Measurements from ENCODE around the gene SKI. TPM values are rescaled to one million over a fixed set of nuclear protein-coding genes. Genes with fewer than 3 reads are reported as not detected.

SKI gene
- total RNA-seq, 2 donors from 2014 or later: 135 to 138 TPM

DNA sequence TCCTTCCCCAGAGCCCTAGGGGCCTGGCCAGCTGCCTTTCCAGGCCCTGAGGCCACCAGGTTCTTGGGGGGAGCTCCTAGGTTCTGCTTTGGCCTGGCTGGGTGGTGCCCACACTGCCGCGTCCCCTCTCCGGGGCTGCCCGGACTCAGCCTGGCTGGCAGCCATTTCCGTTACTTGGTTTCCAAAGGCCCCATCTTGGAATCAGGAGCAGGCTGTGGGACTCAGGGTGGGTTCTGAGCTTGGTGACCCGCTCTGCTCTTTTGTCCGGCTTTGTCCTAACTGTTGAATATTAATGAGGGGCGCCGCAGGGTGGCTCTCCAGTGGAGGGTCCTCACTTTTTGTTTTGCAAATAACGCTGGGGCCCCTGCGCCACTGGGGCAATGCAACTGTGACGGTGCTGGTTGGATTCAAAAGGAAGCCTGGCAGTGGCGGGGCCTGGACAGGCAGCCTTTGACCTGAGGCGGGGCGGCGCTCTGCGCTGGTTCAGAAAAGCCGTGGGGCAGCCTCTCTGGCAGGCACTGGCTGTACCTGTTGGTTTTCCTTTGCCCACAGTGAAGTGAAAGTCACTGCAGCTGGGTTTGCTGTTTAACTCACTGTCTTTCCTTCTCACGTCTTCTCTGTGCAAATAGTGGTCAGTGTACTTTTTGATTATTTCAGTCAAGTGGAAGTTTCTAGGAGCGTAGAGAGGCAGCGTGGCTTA is 20.2 kb downstream of the SKI start:
- peak overlapping the region; percentile 53 for H3K4me3 ChIP-seq

DNA sequence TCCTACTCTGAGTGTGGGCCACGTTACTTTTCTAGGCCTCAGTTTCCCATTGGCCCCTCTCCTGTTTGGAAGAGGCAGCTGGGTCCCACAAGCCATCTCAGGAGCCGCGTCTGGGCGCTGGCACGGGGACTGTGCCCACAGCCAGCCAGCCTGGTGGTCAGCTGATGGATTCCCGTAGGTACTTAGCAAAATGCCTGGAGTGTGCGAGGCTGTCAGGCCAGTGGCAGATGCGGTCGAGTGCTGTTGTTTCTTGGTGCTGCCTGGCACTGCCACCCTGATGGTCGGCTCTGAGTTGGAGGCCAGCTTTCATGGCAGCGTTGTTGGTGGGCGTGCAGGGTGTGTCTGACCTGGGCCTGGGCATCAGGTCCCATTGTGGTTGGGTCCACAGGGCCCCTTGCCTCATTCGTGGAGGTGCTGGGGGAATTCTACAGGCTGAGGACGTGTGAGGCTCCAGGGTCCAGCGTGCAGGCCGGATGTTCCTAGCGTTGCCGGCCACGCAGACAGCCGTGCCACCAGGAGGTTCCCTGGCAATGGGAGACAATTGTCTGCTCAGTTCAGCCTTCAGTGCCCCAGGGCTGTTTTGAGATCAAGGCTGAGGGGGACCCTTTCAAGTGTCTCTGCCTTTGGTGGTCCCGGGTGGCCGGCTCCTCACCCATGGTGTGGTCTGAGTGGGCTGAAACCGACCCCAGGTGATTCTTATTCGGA is 20.9 kb downstream of the SKI start:
- H3K27me3 ChIP-seq (replicated peaks; ENCODE audit: insufficient read depth): no peaks in the 10 kb centered on the region
- TF ChIP-seq, protein P1, sequence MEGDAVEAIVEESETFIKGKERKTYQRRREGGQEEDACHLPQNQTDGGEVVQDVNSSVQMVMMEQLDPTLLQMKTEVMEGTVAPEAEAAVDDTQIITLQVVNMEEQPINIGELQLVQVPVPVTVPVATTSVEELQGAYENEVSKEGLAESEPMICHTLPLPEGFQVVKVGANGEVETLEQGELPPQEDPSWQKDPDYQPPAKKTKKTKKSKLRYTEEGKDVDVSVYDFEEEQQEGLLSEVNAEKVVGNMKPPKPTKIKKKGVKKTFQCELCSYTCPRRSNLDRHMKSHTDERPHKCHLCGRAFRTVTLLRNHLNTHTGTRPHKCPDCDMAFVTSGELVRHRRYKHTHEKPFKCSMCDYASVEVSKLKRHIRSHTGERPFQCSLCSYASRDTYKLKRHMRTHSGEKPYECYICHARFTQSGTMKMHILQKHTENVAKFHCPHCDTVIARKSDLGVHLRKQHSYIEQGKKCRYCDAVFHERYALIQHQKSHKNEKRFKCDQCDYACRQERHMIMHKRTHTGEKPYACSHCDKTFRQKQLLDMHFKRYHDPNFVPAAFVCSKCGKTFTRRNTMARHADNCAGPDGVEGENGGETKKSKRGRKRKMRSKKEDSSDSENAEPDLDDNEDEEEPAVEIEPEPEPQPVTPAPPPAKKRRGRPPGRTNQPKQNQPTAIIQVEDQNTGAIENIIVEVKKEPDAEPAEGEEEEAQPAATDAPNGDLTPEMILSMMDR (IDR thresholded peaks at IDR 0.05): no peak
- peak overlapping the region; percentile 53 for H3K4me3 ChIP-seq
- H3K4me1 ChIP-seq (ENCODE audit: control insufficient read depth in 1 of 2, low read depth in 2 of 2): peaks cover 53 to 96% of the 10 kb centered on the region in 2 donors
- H3K36me3 ChIP-seq: no peaks in the 10 kb centered on the region
- DNase-seq (ENCODE audit: low spot score) (no peak), ATAC-seq (ENCODE audit: insufficient number of reproducible peaks, low FRiP score, low read depth) (no peak)
- peak overlapping the region; percentile 23 to 36 for H3K27ac ChIP-seq
- no peaks in the 10 kb centered on the region for H3K9me3 ChIP-seq

More for the DNA sequence above, 20.2 kb downstream of the SKI start:
- peaks cover 54 to 96% of the 10 kb centered on the region in 2 donors for H3K4me1 ChIP-seq (ENCODE audit: control insufficient read depth in 1 of 2, low read depth in 2 of 2)
- no peaks in the 10 kb centered on the region for H3K36me3 ChIP-seq
- TF ChIP-seq, protein P1 (IDR thresholded peaks at IDR 0.05): no peak
- H3K27ac ChIP-seq: peak overlapping the region; percentile 23 to 36
- ATAC-seq (ENCODE audit: insufficient number of reproducible peaks, low FRiP score, low read depth) (no peak), DNase-seq (ENCODE audit: low spot score) (no peak)
- no peaks in the 10 kb centered on the region for H3K9me3 ChIP-seq
- no peaks in the 10 kb centered on the region for H3K27me3 ChIP-seq (replicated peaks; ENCODE audit: insufficient read depth)

DNA sequence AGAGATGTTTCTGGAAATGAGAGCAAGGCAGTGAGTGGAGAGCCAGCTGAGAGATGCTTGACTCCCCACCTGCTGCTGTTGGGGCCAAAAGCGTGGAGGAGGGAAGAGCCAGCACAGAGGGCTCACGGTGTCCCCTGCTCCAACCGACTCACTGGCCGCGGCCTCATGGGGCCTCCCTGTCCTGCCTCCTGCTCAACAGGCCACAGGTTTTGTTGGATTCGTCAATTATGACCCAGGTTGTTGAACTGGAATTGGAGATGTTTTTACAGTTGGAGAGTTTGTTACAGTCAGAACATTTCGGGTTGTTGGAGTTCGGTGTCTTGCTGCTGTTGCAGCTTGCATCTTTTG is 21.4 kb downstream of the SKI start:
- Histone ChIP-seq H3K4me1 (ENCODE audit: control insufficient read depth in 1 of 2, low read depth in 2 of 2) (peaks cover 55 to 96% of the 10 kb centered on the region in 2 donors), H3K27ac (peak overlapping the region; percentile 23 to 36), H3K27me3 (replicated peaks; ENCODE audit: insufficient read depth) (no peaks in the 10 kb centered on the region), H3K9me3 (no peaks in the 10 kb centered on the region), H3K36me3 (no peaks in the 10 kb centered on the region), H3K4me3 (peak overlapping the region; percentile 0)
- TF ChIP-seq, protein P1 (IDR thresholded peaks at IDR 0.05): no peak
- DNase-seq (ENCODE audit: low spot score): no peak
- no peak for ATAC-seq (ENCODE audit: insufficient number of reproducible peaks, low FRiP score, low read depth)

DNA sequence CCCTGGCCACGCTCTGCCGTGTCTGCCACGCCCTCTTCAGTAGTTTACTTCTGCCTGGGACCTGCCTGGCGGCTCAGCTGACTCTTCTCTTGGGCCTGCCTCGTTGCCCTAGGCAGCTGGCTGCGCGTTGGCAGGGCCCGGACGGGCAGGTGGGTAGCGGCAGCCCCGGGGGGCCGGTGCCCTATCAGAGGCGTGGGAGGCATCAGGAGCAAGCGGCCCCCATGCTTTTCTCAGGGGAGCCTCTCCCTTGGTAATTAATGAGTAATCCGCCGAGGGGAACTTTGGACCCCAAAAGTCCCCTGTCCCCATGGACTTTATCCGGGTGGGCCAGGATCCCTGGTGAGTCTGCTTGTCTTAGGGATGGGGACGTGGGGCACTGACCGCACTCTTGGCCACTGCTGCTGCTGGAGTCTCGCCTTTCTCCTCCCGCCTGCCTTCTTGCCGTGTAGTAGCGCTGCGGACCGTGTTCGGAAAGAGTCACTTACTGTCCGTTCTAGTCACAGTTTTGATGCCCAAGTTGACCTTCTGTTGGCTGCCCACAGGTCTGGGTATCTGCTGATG is 22.7 kb downstream of the SKI start:
- H3K36me3 ChIP-seq: no peaks in the 10 kb centered on the region
- no peak for ATAC-seq (ENCODE audit: insufficient number of reproducible peaks, low FRiP score, low read depth)
- peak overlapping the region in 1 of 2 donors; percentile 23 for H3K27ac ChIP-seq
- no peaks in the 10 kb centered on the region for H3K9me3 ChIP-seq
- H3K27me3 ChIP-seq (replicated peaks; ENCODE audit: insufficient read depth): no peaks in the 10 kb centered on the region
- no peak for DNase-seq (ENCODE audit: low spot score)
- TF ChIP-seq, protein P1 (IDR thresholded peaks at IDR 0.05): no peak
- H3K4me3 ChIP-seq: peak overlapping the region; percentile 33
- H3K4me1 ChIP-seq (ENCODE audit: control insufficient read depth in 1 of 2, low read depth in 2 of 2): peaks cover 60 to 96% of the 10 kb centered on the region in 2 donors

DNA sequence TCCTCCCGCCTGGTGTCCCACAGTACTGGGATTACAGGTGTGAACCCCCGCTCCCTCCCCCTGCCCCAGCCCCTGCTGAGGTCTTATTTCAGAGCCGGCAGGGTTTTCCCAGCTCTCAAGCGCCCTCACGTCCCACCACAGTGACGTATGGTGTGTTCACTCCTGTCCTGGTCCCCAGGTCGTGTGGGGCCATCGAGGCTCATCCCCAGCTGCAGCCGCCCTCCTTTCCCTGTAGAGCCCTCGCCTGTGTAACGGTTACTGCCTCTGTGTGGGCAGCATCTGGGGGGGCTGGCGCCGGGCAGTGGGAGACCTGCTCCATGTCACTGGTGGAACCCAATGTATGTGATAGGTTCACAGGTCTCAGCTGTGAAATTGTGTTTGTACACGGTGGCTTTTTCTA is 23.2 kb downstream of the SKI start:
- TF ChIP-seq, protein P1 (IDR thresholded peaks at IDR 0.05): no peak
- Histone ChIP-seq H3K27ac (no peak overlapping the region), H3K27me3 (replicated peaks; ENCODE audit: insufficient read depth) (no peaks in the 10 kb centered on the region), H3K4me1 (ENCODE audit: control insufficient read depth in 1 of 2, low read depth in 2 of 2) (peaks cover 54 to 96% of the 10 kb centered on the region in 2 donors), H3K9me3 (no peaks in the 10 kb centered on the region), H3K4me3 (peak overlapping the region; percentile 33), H3K36me3 (no peaks in the 10 kb centered on the region)
- no peak for DNase-seq (ENCODE audit: low spot score)
- no peak for ATAC-seq (ENCODE audit: insufficient number of reproducible peaks, low FRiP score, low read depth)

Measured in thoracic aorta (tissue), 2 donors.